Measurements from ENCODE around the gene GADD45B.
A peak's percentile ranks its signal among the peaks of the same experiment; 100 is the strongest.
"Not testable (repeated sequence)": the region's sequence is repeated elsewhere in the genome, so short reads cannot be mapped to it uniquely, and the experiment has no call there.

The GADD45B gene

GRCh38 chr19:2514981-2515518 is 39.1 kb downstream of the GADD45B start:
- no peak for DNase-seq (ENCODE audit: low spot score)

- DNase-seq (ENCODE audit: low spot score), result no peak
Measured at GRCh38 chr19:2516727-2517126, 40.8 kb downstream of the GADD45B start.

GRCh38 chr19:2517881-2518601 is 42.1 kb downstream of the GADD45B start:
- no peak for DNase-seq (ENCODE audit: low spot score)

- DNase-seq (ENCODE audit: low spot score), result not testable (repeated sequence)
Measured at GRCh38 chr19:2518856-2519255, 42.9 kb downstream of the GADD45B start.

GRCh38 chr19:2519482-2519881 is 43.6 kb downstream of the GADD45B start:
- DNase-seq (ENCODE audit: low spot score), result no peak

- DNase-seq (ENCODE audit: low spot score), result peak; percentile 42
Measured at GRCh38 chr19:2523630-2524311, 47.8 kb downstream of the GADD45B start.

GRCh38 chr19:2524361-2524839 is 48.5 kb downstream of the GADD45B start:
- no peak for DNase-seq (ENCODE audit: low spot score)

GRCh38 chr19:2524840-2525723 is 49.2 kb downstream of the GADD45B start:
- peak; percentile 41 for DNase-seq (ENCODE audit: low spot score)

- DNase-seq (ENCODE audit: low spot score), result peak; percentile 24
Measured at GRCh38 chr19:2527171-2527570, 51.2 kb downstream of the GADD45B start.

GRCh38 chr19:2527686-2528085 is 51.8 kb downstream of the GADD45B start:
- DNase-seq (ENCODE audit: low spot score), result peak; percentile 11
